NCI-H1694 treated with DMSO at 0.1 percent for 48 hours (cell line): ENCODE measurements around the gene RBM22.

ENCODE experiments used
- DNase-seq: peaks from one replicate; lab custom pipeline; 2025; lab: John Stamatoyannopoulos, UW

Gene RBM22

DNA sequence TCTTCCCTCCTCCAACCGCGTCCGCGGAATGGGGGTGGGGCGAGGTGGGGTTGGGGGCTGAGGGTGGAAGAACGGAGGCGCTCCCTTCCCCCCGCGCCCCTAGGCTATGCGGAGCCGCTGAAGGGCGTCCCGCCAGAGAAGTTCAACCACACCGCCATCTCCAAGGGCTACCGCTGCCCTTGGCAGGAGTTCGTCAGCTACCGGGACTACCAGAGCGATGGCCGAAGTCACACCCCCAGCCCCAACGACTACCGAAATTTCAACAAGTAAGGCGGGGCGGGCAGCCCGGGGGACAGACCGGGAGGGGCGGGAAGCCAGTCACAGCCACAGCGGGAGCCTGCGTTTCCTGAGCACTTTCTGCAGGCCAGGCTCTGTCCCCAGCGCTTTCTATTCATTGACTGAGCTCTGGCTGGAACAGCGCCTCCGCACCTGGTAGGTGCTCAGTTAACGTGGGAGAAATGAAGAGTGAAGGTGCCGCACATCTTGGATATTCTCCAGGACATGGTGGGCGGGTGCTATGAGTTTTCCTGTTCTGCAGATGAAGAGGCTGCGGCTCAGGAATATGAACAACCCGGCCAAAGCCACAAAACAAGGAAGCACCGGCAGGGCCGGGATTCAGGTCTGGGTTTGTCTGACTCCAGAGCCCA, 28.5 kb downstream of the RBM22 start:
- no peak for DNase-seq

DNA sequence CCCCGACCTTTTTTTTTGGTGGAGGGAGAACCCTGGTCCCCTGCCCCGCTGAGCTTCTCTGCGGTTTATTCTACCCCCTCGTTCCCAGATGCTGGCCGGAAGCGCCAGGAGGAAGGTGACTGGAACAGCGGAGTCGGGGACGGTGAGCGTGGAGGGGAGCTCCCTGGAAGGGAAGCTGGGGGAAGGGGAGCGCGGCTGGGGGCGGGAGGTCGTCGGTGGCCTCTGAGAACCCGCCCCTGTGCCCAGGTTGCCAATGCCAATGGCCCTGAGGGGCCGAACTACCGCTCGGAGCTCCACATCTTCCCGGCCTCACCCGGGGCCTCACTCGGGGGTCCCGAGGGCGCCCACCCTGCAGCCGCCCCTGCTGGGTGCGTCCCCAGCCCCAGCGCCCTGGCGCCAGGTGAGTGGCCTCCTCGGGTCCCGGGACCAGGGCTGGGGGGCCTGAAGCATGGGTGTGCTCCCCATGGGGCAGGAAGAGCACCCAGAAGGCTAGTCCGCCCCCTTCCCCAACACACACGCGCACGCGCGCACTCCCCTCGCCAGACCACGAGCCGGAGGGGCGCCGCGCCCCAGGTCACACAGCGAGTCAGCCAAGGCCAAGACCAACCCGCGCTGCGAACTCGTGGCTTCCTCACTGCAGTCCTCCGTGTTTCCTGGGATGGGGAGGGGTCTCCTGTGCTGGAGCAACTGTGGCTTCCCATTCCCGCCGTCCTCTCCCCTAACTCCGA, 29.2 kb downstream of the RBM22 start:
- no peak for DNase-seq

DNA sequence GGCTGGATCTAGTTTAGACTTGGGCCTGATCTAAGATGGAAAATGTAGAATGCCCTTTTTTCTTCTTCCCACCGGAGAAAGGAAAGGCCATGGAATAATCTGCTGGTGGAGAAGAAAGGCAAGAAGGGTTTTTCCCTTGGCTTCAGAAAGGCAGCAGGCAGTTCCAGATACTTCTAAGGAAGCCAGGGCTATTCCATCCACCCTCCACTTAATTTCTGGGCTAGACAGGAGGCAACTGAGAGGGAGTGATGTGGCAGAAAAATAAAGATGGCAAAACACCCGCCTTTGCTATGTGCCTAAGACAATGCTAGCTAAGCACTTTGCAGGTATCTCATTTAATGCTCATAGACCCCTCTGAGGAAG, 29.9 kb downstream of the RBM22 start:
- DNase-seq: no peak

DNA sequence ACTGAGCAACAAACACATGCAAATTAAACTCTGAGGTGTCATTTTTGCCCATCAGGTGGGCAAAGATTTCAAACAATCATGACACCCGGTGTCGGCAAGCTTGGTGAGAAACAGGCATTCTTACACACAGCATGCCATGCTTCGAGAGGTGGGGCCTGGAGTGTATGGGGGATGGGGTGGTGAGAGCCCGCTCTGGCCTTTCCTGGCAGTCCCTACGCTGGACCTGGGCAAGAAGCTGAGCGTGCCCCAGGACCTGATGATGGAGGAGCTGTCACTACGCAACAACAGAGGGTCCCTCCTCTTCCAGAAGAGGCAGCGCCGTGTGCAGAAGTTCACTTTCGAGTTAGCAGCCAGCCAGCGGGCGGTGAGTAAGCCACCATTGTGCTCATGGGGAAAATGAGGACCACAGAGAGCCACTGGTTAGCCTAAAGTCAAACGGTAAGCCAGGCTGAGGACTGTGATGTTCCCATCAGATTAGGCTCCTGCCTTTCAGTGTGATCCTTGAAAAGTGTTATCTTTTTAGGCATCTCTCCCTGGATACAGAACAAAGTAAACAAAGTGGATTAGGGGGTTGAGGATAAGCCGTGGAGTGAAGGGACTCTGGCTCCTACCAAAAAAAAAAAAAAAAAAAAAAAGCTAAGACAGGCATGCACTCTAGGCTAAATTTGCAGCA, 30.5 kb downstream of the RBM22 start:
- DNase-seq: no peak

DNA sequence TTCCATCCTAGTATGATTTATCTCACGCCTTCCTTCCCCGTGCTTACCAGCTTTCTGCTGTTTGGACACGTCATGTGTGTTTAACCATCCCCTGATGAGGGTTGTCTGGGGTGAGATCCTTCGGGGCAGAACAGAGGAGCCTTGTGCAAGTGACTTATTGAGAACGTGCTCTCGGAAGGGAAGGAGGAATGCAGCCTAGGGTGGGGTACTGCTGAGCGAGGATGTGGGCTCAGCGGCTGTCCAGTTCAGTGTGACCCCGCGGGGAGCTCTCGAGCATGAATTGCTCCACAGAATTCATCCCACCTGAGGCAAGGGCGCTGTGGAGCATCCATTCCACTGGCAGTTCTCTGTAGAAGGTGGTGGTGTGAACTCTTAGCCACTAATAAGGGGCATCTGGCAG, 35.8 kb downstream of the RBM22 start:
- DNase-seq: no peak

DNA sequence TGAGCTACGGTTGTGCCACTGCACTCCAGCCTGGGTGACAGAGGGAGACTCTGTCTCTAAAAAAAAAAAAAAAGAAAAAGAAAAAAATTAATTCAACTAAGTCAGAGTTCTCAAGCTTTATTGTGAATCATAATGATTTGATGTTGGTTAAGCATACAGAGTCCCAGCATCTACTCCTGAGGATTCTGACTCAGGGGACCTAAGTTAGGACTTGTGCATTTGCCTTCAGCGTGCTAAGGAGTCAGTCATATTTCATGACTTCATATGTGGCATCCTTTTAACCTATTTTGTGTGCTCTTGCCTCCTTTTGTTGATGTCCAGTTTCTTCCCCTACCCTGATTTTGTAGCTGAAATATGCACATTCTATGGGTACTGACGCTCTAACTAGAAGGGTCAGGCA, 36.9 kb downstream of the RBM22 start:
- no peak for DNase-seq

DNA sequence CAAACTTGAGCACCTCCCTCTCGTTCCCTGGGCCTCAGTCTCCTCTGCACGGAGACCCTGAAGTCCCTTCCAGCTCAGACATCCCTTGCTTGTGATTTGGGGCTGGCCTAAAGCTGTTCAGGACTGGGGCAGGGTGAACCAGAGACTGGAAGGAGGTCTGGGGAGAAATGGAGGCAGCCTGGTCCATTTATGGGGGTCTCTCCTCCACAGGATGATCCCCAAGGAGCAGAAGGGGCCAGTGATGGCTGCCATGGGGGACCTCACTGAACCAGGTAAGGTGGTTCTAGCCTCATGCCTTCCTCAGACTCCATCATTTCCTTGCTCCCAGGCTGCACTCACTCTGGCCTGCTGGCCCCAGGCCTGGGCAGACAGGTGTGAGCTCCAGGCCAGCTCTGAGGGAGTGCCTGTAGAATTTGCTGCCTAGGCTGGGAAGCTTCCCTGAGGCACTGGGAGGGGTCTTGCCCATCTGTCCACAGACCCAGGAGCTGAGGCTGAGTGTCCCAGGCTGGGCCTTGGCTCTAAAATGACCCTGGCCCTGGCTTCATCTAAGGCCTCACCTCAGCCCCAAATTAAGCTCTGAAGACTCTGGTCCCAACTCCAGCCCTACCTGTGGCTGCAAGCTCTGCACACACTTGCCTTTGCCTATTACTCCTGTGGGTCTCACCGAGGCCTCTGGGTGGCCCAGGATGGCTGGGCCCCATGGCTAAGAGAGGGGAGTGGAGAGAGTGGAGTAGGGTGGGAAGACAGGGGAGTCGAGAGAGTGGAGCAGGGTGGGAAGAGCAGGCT, 37.9 kb downstream of the RBM22 start:
- DNase-seq: no peak

DNA sequence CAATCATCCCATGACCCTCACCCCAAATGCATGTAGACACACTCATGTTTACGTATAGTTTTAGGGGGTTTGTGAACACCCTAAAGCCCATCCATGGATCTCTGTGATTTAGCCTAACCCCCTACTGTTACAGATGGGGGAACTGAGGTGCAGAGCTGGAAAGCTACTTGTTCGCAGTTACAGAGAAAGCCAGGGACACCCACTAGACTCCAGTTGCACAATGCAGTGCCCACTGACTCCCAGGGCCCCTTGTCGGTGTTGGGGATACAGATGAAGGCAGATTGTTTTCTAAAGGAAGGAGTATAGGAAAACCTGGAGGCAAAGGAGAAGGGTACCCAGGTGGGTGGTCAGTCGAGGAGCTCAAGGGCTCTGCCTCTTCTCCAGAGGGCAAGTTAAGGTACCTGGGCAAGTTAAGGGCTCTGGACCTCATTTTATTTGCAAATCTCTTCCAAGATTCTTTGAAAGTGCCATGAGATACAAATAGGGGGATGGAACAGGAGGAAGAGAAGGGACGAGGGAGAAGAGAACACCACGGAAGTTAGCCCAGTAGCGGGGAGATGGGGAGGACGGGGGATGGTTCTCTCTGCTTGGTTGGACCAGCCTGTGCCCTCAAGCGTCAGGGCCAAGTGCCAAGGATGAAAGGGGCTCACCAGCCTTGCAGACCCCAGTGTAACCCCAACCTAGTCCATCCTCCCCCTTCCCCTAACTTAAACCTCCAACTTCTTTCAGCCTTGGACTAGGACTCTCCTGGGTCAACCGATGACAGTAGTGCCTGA, 38.9 kb downstream of the RBM22 start:
- DNase-seq: no peak

DNA sequence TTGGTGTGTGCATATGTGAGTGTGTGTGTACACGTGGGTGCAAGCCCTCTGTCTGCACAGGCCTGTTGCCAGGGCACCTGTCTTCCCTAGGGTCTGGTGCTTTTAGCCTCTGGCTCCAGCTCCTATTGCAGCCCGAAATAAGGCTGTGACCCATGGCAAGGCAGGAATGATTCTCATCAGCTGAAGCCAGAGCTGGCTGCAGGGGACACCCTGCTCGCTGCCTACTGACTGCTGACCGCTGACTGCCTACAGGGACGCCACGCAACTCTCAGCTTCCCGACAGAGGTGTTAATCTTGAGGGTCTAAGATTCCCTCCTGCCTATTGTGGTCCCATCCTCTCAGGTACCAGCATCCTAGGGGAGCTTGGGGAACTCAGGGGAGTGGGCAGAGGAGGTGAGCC, 39.8 kb downstream of the RBM22 start, which contains the start of gene MYOZ3:
TSS of gene MYOZ3 (plus strand) at position 166 of the 400 bp plus-strand sequence. CDS start 1,691 bp downstream, outside the sequence.
- no peak for DNase-seq

DNA sequence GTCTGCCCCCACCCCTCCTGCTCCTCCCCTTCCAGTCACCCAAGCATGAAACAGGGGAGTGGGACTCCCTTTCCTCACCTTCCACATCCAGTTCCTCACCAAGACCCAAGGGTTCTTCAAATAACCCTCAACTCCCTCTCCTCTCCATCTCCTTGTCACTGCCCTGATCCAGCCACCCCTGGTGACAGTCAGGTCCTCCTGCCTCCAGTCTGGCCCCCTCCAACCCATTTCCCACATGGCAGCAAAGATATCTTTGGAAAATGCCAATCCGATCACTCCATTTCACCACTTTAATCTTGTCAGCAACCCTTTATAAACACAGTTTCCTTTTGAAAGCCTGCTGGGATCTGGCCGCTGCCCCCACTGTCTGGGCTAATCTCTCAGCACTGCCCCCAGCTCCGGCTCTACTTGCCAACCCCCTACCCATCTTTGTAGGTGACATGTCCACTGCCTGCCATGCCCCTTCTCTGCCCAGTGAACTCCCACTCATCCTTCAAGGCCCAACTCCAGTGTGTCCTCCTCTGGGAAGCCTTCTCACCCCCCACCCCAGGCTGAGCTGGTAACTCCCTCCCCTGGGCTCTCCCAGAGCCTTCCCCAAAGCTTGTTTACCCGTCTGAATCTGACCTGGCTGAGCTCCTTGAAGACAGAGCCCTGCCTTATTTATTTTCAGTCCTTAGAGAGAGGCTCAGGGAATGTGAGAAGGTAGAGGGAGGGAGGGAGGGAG, 40.6 kb downstream of the RBM22 start:
- no peak for DNase-seq

DNA sequence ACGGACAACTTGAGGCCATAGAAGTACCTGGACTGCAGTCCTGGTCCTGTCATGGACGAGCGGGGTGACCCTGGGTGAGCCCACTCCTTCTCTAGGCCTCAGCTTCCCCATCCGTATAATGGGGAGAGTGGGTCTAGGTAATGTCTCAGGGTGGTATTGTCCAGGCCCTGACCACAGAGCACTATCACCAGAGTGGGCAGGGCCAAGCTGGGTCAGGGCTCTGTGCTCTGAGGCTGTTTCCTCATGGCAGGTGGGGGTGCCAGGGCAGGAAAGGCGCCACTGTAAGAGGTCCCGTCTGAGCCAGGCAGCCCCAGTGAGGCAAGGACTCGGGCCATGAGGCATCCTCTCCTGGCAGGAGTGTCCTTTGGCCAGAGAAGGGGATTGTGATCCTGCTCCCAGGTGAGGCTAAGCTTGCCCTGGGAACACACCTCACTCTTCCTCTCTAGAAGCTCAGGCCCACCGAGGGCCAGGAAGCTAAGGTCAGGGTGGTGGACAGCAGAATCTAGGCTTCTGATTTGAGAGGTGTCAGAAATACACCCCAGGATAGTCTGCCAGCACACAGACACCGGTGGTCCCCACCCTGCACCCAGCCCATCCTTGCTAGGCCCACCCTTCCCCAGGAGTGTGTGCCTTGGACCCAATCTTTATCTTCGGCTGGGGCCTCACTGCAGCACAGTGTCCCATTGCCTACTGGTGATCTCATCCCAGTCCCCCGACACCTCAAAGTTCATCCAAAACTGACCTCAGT, 41.3 kb downstream of the RBM22 start:
- DNase-seq: no peak

DNA sequence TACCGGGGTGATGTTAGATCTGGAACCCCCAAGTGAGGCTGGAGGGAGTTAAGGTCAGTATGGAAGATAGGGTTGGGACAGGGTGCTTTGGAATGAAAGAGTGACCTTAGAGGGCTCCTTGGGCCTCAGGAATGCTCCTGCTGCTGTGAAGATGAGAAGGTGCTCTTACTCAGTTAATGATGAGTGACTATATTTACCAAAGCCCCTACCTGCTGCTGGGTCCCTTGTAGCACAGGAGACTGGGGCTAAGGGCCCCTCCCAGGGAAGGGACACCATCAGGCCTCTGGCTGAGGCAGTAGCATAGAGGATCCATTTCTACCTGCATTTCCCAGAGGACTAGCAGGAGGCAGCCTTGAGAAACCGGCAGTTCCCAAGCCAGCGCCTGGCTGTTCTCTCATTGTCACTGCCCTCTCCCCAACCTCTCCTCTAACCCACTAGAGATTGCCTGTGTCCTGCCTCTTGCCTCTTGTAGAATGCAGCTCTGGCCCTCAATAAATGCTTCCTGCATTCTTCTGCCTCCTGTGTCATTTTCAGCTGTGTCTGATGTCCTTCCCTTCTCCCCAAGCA, 42.1 kb downstream of the RBM22 start:
- no peak for DNase-seq

DNA sequence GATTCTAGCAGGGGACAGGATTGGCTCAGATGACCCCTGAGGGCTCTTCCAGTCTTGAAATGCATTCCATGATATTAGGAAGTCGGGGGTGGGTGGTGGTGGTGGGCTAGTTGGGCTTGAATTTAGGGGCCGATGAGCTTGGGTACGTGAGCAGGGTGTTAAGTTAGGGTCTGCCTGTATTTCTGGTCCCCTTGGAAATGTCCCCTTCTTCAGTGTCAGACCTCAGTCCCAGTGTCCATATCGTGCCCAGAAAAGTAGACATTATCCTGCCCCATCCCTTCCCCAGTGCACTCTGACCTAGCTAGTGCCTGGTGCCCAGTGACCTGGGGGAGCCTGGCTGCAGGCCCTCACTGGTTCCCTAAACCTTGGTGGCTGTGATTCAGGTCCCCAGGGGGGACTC, 42.7 kb downstream of the RBM22 start:
- DNase-seq: no peak

DNA sequence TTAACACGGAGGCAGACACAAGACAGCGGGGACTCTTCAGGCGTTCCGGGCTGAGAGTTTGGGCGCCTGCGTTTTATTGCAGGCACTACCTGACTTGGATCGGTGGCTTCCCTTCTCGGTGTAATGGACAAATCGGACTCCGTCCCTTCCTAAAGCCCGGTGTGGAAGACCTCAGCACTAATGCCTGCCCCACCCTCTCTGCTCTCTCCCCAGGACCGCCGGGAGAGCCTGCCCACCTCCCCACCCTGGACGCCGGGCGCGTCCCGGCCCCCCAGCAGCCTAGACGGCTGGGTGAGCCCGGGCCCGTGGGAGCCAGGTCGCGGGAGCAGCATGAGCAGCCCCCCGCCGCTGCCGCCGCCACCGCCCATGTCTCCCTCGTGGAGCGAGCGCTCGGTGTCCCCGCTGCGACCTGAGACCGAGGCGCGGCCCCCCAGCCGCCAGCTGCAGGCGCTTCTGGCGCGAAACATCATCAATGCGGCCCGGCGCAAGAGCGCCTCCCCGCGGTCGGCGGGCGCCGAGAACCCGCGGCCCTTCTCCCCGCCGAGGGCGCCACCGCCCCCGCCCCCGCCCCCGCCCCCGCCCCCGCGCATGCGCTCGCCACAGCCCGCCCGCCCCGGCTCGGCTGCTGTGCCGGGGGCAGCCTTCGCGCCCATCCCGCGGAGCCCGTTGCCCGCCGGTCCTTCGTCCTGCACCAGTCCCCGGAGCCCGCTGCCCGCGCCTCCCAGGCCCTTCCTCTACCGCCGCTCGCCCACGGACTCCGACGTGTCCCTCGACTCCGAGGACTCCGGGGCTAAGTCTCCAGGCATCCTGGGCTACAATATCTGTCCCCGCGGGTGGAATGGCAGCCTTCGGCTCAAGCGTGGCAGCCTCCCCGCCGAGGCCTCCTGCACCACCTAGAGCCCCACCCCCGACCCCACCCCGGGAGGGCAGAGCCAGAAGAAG, 44.4 kb downstream of the RBM22 start:
- DNase-seq: peak; percentile 57

DNA sequence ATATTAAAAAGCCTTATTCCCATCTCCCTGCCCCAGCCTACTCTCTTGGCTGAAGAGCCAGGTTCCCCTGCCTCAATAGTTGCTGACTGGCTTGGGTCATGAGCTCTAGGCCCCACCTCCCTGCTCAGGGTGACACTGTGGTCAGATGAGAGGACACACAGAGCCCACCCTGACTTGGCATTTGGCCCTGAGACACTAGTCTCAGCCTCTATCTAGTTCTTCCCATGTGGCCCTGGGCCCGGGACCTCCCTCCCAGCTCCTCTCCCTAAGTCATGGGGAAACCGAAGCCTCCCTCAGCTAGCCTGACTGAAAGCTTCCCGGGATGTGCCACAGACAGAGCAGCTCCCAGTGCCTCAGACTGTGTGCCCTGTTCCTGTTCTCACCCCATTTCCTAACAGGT, 45.6 kb downstream of the RBM22 start:
- DNase-seq: no peak

DNA sequence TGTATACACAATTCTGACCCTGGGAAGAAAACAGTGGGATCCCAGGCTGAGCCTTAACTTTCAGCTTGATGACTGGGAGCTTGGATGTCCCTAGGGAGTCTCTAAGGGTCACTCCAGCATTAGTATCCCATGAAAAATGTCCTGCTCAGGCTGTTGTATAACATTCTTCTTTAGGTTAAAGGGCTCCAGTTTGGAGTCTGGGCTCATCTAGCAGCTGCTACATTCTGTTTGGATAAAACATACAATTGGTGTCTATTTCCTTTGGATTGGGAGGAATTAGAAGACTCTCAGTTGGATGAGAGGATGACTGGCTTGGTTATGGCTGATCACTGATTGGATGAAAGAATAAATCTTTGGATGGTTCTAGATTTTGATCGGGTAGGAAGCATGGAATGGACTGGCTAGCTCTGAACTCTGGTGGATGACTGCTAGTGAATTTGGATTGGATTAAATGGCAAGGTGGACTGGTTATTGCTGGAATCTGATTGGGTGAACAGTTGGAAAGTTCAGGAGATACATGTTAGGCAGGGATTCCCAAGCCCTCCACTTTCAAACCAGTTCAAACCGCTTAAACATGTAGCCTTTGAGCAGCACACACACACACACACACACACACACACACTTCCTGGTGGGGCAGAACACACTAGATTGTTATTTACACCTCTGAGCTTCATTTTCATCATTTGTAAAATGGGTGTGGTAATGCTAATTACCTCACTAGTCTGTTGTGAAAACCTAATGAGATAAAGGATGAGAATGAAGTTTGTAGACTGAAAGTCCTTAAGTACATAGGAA, 46.9 kb downstream of the RBM22 start:
- no peak for DNase-seq

DNA sequence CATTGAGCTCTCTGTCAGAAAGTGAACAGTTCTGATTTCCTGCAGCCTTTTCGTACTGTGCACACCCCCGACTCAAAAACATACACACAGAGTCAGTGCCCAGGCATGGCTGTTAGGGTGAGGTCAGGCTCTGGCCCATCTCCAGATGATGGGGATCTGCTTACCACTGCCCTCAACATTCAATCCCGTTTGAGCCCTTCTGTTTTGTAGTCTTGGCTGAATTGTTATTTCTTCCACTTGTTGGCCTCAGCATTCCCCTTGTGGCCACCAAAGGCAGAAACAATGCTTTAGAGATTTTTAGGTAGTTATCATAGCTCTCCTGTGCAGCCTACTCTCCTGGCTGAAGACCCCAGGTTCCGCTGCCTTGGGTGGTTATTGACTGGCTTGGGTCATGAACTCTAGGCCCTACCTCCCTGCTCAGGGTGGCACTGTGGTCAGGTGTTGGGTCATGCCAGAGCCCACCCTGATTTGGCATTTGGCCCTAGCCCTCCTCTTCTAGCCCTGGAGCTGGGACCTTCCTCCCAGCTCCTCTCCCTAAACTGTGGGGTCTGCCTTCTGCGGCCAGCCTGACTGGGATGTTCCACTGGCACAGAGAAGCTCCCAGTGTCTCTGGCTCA, 47.6 kb downstream of the RBM22 start:
- no peak for DNase-seq
